NCI-H2196 (cell line): ENCODE results near the gene RPRD1B.

ENCODE experiments used
- DNase-seq: peaks from one replicate; lab custom pipeline; 2025; ENCODE audit not compliant: unreplicated experiment; lab: John Stamatoyannopoulos, UW

Gene RPRD1B

GRCh38 chr20:38072898-38073297, 39.4 kb downstream of the RPRD1B start:
- no peak for DNase-seq

- peak; percentile 81 for DNase-seq
Measured at GRCh38 chr20:38073307-38074071, 39.9 kb downstream of the RPRD1B start.

- no peak for DNase-seq
Measured at GRCh38 chr20:38075161-38075998, 41.8 kb downstream of the RPRD1B start.

GRCh38 chr20:38076548-38076947, 43.0 kb downstream of the RPRD1B start:
- DNase-seq = no peak

GRCh38 chr20:38078084-38078483, 44.5 kb downstream of the RPRD1B start:
- no peak for DNase-seq

GRCh38 chr20:38079353-38079752, 45.8 kb downstream of the RPRD1B start:
- DNase-seq = no peak

- DNase-seq = no peak
Measured at GRCh38 chr20:38081575-38081974, 48.0 kb downstream of the RPRD1B start.

GRCh38 chr20:38082894-38083293, 49.3 kb downstream of the RPRD1B start:
- no peak for DNase-seq

- DNase-seq = no peak
Measured at GRCh38 chr20:38083338-38084048, 49.9 kb downstream of the RPRD1B start.

GRCh38 chr20:38084425-38084951, 50.9 kb downstream of the RPRD1B start:
- no peak for DNase-seq

- no peak for DNase-seq
Measured at GRCh38 chr20:38085026-38085425, 51.5 kb downstream of the RPRD1B start.

GRCh38 chr20:38089500-38089899, 56.0 kb downstream of the RPRD1B start:
- no peak for DNase-seq

GRCh38 chr20:38090061-38090460, 56.5 kb downstream of the RPRD1B start:
- DNase-seq = no peak

GRCh38 chr20:38091441-38092216, 58.1 kb downstream of the RPRD1B start:
- no peak for DNase-seq

GRCh38 chr20:38092260-38092857, 58.8 kb downstream of the RPRD1B start:
- no peak for DNase-seq

GRCh38 chr20:38092915-38093314, 59.4 kb downstream of the RPRD1B start:
- DNase-seq = no peak

GRCh38 chr20:38093641-38094077, 60.1 kb downstream of the RPRD1B start:
- no peak for DNase-seq

GRCh38 chr20:38094373-38094891, 60.9 kb downstream of the RPRD1B start:
- DNase-seq = no peak

GRCh38 chr20:38095017-38095686, 61.6 kb downstream of the RPRD1B start:
- no peak for DNase-seq
